Activated B cell treated with CpG ODN at 0.5 μM for 24 hours (primary cell): ENCODE results near the gene ASTN2. TPM values are rescaled to one million over a fixed set of nuclear protein-coding genes. Genes with fewer than 3 reads are reported as not detected.

Experiments
- ATAC-seq: fragments of 200-7000 bp; cut with Tn5 transposase; one replicate; pipeline ENCODE4 v1.10.0; 2021; ENCODE audit warnings: low read depth, mild to moderate bottlenecking, moderate library complexity
- CTCF ChIA-PET: fragments of 350-600 bp; sonication (Branson Sonifier 250); formaldehyde crosslinking; loops from one replicate; lab custom pipeline; 2021; ENCODE audit warnings: antibody characterized with exemption; lab: Charles Lee
- POLR2A ChIA-PET: fragments of 350-600 bp; sonication (Branson Sonifier 250); formaldehyde crosslinking; loops from one replicate; lab custom pipeline; 2021; ENCODE audit warnings: antibody characterized with exemption; lab: Charles Lee
- DNase-seq: peaks from one replicate; pipeline ENCODE4 v3.0.0; 2022
- H3K27ac Mint-ChIP-seq: one replicate; pipeline ENCODE4 v1.8.0; 2020; ENCODE audit warnings: mixed read lengths
- H3K27me3 Mint-ChIP-seq: one replicate; pipeline ENCODE4 v1.8.0; 2021; ENCODE audit warnings: mixed read lengths
- H3K36me3 Mint-ChIP-seq: one replicate; pipeline ENCODE4 v1.8.0; 2021; ENCODE audit warnings: low read depth, mixed read lengths
- H3K4me1 Mint-ChIP-seq: one replicate; pipeline ENCODE4 v1.8.0; 2021; ENCODE audit warnings: mixed read lengths
- H3K4me3 Mint-ChIP-seq: one replicate; pipeline ENCODE4 v1.8.0; 2020; ENCODE audit warnings: mild to moderate bottlenecking, mixed read lengths
- H3K9me3 Mint-ChIP-seq: one replicate; pipeline ENCODE4 v1.8.0; 2020; ENCODE audit warnings: mixed read lengths
- intact Hi-C: fragments of 100-400 bp; cut with micrococcal nuclease; formaldehyde crosslinking; loops from one replicate; pipeline ENCODE4 v1.15.1; 2024
- total RNA-seq: library from RNA; stranded (reverse); gene quantifications from 2 replicates; pipeline ENCODE4 v1.2.3, GENCODE V29; 2022
- TF ChIP-seq, protein P1 (sequence below): fragments of 200-600 bp; IDR thresholded peaks from one replicate; pipeline ENCODE4 v1.8.0; 2022; ENCODE audit warnings: antibody characterized with exemption, mild to moderate bottlenecking

Gene ASTN2
- total RNA-seq, 1 donor from 2014 or later = 2.3 TPM

DNA sequence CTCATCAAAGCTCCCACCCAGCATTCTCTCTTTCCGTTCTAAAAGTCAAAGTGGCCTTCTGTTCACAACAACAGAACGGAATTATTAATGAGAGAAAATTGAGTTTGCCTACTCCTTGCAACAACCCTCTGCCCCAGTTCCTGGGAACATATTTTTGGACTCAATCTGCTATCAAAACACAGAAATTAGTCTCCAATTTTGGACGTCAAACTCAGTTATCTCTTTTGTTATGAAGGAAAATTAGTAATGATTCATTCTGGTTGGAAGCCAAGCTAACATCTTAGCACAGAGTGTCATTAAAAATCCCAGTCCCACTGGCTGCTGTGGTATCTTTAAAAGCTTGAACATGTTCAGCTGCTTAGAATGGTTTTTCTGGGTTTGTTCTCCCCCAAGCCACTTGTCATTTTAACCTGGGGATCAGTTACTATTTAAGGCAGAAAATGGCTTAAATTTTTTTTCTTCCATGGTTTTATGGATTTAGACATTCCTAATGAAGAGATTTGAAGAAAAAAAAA, 384.5 kb downstream of the ASTN2 start:
- intact Hi-C loops = no loop called here
- H3K4me3 Mint-ChIP-seq = no peak overlapping the region
- H3K36me3 Mint-ChIP-seq = no peaks in the 10 kb centered on the region
- H3K27me3 Mint-ChIP-seq = no peaks in the 10 kb centered on the region
- TF ChIP-seq, protein P1, sequence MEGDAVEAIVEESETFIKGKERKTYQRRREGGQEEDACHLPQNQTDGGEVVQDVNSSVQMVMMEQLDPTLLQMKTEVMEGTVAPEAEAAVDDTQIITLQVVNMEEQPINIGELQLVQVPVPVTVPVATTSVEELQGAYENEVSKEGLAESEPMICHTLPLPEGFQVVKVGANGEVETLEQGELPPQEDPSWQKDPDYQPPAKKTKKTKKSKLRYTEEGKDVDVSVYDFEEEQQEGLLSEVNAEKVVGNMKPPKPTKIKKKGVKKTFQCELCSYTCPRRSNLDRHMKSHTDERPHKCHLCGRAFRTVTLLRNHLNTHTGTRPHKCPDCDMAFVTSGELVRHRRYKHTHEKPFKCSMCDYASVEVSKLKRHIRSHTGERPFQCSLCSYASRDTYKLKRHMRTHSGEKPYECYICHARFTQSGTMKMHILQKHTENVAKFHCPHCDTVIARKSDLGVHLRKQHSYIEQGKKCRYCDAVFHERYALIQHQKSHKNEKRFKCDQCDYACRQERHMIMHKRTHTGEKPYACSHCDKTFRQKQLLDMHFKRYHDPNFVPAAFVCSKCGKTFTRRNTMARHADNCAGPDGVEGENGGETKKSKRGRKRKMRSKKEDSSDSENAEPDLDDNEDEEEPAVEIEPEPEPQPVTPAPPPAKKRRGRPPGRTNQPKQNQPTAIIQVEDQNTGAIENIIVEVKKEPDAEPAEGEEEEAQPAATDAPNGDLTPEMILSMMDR = no peak
- no peaks in the 10 kb centered on the region for H3K4me1 Mint-ChIP-seq
- DNase-seq (no peak), ATAC-seq (no peak)
- H3K27ac Mint-ChIP-seq = no peak overlapping the region
- CTCF ChIA-PET = no interaction called here
- POLR2A ChIA-PET = no interaction called here
- peaks cover 6% of the 10 kb centered on the region for H3K9me3 Mint-ChIP-seq

DNA sequence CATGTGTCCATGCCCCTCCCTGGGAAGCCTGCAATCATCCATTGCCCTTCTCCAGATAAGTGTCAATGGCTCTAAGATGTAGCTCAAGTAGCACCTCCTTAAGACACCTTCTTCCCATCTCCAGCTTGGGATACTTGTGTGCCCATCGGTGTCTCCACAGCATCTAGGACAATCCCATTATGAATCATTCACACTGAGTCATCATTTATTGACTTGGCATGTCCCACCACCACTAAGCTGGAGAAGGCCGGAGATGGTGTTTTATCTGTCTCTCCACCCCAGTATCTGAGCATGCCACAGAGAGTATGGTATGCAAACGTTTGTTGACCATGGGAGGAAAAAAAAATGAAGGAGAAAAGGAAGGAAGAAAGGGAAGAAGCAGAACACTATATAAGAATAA, 385.5 kb downstream of the ASTN2 start:
- intact Hi-C loops = no loop called here
- Mint-ChIP-seq H3K27ac (no peak overlapping the region), H3K36me3 (no peaks in the 10 kb centered on the region), H3K4me3 (no peak overlapping the region), H3K27me3 (no peaks in the 10 kb centered on the region), H3K4me1 (no peaks in the 10 kb centered on the region), H3K9me3 (peaks cover 6% of the 10 kb centered on the region)
- CTCF ChIA-PET = no interaction called here
- POLR2A ChIA-PET = no interaction called here
- no peak for ATAC-seq
- TF ChIP-seq, protein P1 = no peak
- DNase-seq = no peak

DNA sequence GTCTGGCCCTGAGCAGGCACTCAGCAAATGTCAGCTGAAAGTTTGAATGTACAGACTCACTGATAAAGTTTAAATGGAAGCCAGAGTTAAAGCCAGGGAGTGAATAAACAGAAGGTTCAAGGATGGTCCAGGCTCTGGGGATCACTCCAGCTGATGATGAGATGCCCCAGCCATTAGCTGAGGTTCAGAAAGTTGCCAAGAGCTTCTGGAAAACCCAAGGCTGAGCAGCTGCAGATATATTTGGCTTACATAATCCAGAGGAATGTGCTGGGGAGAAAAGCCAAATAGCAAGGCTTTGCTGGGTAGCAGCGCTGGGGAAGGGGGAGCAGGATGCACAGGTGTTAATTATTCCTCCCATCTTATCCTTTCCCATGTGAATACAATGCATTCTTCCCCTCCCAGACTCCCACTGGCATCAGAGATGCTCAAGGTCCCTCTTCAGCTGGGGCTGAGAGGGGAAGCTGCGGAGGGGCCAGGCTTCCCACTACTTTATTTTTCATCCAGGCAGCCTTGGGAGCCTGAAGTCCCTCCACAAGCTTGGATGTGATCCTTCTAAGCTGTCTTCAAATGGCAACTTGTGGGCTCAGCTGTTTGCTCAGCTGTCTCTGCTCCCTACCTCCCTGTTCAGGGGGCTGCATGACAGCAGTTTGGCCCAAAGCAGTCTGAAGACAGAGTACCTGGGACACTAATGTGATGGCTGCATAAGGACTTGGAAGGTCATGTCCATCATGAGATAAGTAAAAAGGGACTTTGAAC, 386.6 kb downstream of the ASTN2 start:
- Mint-ChIP-seq H3K4me3 (no peak overlapping the region), H3K9me3 (peaks cover 6% of the 10 kb centered on the region), H3K27me3 (no peaks in the 10 kb centered on the region), H3K27ac (no peak overlapping the region), H3K36me3 (no peaks in the 10 kb centered on the region), H3K4me1 (no peaks in the 10 kb centered on the region)
- intact Hi-C loops = no loop called here
- ChIA-PET CTCF (no interaction called here), POLR2A (no interaction called here)
- TF ChIP-seq, protein P1 = no peak
- ATAC-seq (no peak), DNase-seq (no peak)

DNA sequence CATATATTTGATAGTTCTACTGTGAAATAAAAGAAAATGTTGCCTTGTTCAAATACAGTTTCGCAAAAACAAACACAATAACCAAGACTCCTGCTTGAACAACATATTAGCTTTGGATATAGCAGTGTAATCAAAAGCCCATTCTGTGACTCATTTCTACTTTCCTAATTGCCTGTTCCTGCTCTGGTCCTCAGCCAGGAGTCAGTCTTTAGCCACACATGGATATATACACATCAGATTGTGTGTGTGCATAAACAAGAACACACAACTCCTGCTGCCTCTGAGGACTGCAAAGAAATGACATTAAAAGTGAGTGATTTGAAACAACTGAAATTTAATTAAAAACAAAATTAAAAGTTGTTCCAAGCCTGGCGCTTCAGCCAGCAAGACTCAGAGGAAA, 393.0 kb downstream of the ASTN2 start:
- ChIA-PET POLR2A (no interaction called here), CTCF (no interaction called here)
- DNase-seq (no peak), ATAC-seq (no peak)
- TF ChIP-seq, protein P1 = no peak
- H3K36me3 Mint-ChIP-seq = no peaks in the 10 kb centered on the region
- H3K27me3 Mint-ChIP-seq = no peaks in the 10 kb centered on the region
- H3K4me3 Mint-ChIP-seq = no peak overlapping the region
- no peaks in the 10 kb centered on the region for H3K4me1 Mint-ChIP-seq
- no peak overlapping the region for H3K27ac Mint-ChIP-seq
- intact Hi-C loops = no loop called here
- H3K9me3 Mint-ChIP-seq = no peaks in the 10 kb centered on the region

DNA sequence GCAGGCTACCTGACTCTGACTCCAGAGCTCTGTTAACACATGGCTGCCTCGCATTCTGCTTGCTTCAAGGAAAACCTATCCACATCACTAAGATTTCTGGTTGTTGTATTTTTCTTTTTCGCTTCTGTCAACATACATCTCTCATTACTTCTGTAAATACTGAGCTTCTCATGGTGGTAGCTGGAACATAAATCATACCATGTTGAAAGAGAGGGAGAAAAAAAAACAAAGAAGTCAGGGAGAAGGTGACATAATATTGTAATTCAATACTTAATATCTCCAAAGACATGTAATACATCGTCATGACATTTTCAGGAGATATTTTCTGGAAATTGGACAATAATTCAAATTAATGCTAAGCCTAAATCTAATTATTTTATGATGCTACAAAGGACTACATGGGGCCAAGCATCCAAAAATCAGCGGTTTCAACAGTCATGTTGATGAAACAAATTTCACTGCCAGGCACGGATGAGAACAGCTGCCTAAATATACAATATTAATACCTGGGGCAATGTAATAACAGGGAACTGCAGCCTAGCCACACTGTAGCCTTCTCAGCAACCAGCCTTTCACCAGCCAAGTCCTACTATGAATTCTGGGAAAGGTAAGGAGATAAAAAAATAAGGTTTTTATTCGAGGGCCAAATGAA, 395.8 kb downstream of the ASTN2 start:
- Mint-ChIP-seq H3K9me3 (no peaks in the 10 kb centered on the region), H3K27ac (no peak overlapping the region), H3K4me3 (no peak overlapping the region), H3K4me1 (no peaks in the 10 kb centered on the region), H3K36me3 (no peaks in the 10 kb centered on the region), H3K27me3 (no peaks in the 10 kb centered on the region)
- POLR2A ChIA-PET = no interaction called here
- TF ChIP-seq, protein P1 = no peak
- intact Hi-C loops = no loop called here
- ATAC-seq (no peak), DNase-seq (no peak)
- CTCF ChIA-PET = no interaction called here
